NK-92 (cell line): ENCODE data around the gene ST3GAL6.
"Not testable (repeated sequence)": the region's sequence is repeated elsewhere in the genome, so short reads cannot be mapped to it uniquely, and the experiment has no call there.

Source experiments
- DNase-seq: peaks from one replicate; lab custom pipeline; 2025; ENCODE audit not compliant: unreplicated experiment; lab: John Stamatoyannopoulos, UW

ST3GAL6 gene

GRCh38 chr3:98799479-98799878 is 36.3 kb downstream of the ST3GAL6 start:
- no peak for DNase-seq

GRCh38 chr3:98800401-98800800 is 37.3 kb downstream of the ST3GAL6 start:
- no peak for DNase-seq

- no peak for DNase-seq
These were observed 38.1 kb downstream of the ST3GAL6 start for GRCh38 chr3:98801043-98801747.

GRCh38 chr3:98805571-98805970 is 42.4 kb downstream of the ST3GAL6 start:
- DNase-seq, result no peak

- DNase-seq, result no peak
These were observed 43.4 kb downstream of the ST3GAL6 start for GRCh38 chr3:98806521-98806920.

- DNase-seq, result no peak
These were observed 43.9 kb downstream of the ST3GAL6 start for GRCh38 chr3:98807011-98807410.

GRCh38 chr3:98807561-98807960 is 44.4 kb downstream of the ST3GAL6 start:
- no peak for DNase-seq

GRCh38 chr3:98808071-98808470 is 44.9 kb downstream of the ST3GAL6 start:
- no peak for DNase-seq

- DNase-seq, result no peak
These were observed 46.4 kb downstream of the ST3GAL6 start for GRCh38 chr3:98809557-98809956.

- no peak for DNase-seq
These were observed 47.9 kb downstream of the ST3GAL6 start for GRCh38 chr3:98811048-98811447.

- DNase-seq, result no peak
These were observed 49.8 kb downstream of the ST3GAL6 start for GRCh38 chr3:98812851-98813374.

GRCh38 chr3:98814817-98815420 is 51.8 kb downstream of the ST3GAL6 start:
- DNase-seq, result no peak

GRCh38 chr3:98817547-98818041 is 54.5 kb downstream of the ST3GAL6 start:
- DNase-seq, result no peak

- DNase-seq, result no peak
These were observed 57.9 kb downstream of the ST3GAL6 start for GRCh38 chr3:98821063-98821462.

GRCh38 chr3:98823791-98824190 is 60.7 kb downstream of the ST3GAL6 start:
- DNase-seq, result no peak

- DNase-seq, result no peak
These were observed 61.1 kb downstream of the ST3GAL6 start for GRCh38 chr3:98824256-98824655.

GRCh38 chr3:98826126-98826525 is 63.0 kb downstream of the ST3GAL6 start:
- DNase-seq, result no peak

GRCh38 chr3:98827221-98827920 is 64.2 kb downstream of the ST3GAL6 start:
- DNase-seq, result no peak

GRCh38 chr3:98829246-98829832 is 66.2 kb downstream of the ST3GAL6 start:
- DNase-seq, result no peak

GRCh38 chr3:98831060-98831459 is 67.9 kb downstream of the ST3GAL6 start:
- not testable (repeated sequence) for DNase-seq

- no peak for DNase-seq
These were observed 76.7 kb downstream of the ST3GAL6 start for GRCh38 chr3:98839846-98840245.
